Panc1 (cell line): Measurements from ENCODE around the gene MRC2.

Experiments used
- CTCF ChIP-seq: fragments of 450-650 bp; IDR thresholded peaks from 2 replicates; pipeline ENCODE4 v1.5.1; 2017; ENCODE audit warnings: mild to moderate bottlenecking
- POLR2AphosphoS5 ChIP-seq: IDR thresholded peaks from 2 replicates; pipeline ENCODE4 v1.6.1; 2012; ENCODE audit warnings: mild to moderate bottlenecking, low read depth, low read length, moderate library complexity
- TCF7L2 ChIP-seq: IDR thresholded peaks from 2 replicates; pipeline ENCODE4 v1.6.1; 2011; ENCODE audit warnings: mild to moderate bottlenecking, low read depth, low read length, inconsistent platforms

GRCh38 chr17:62724398-62725146, 97.1 kb downstream of the MRC2 start:
- TF ChIP-seq CTCF (no peak), POLR2AphosphoS5 (no peak), TCF7L2 (no peak)
